ENCODE data around the gene FEZF1.

Gene FEZF1

DNA sequence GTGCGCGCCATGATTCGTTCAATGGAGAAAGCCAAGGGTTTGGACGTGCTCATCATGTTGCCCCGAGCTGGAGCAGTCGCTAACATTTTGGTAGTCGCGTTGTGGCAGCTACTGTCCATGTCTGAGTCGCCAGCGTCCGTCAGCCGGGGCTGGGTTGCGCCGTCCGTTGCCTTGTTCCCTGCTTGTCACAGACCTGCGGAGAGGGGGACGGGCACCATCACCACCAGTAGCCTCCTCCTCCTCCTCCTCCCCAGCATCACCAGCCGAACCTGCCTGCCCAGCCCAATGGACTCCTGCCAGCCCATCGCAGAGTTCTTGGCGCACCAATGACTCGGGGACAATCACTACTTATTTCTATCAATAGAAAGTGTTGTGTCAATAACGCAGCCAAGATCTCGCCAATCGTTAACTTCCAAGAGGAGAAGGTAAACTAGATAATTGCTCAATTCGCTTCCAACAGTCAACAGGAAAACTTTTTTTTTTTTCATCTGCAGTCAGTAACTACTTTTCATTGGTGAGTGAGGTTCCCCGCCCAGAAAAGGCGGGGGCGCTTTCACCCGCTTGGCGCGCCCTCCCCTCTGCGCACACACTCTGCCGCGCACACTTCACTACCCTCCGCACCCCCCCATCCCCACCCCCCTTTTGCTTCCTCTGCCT is at the start of gene FEZF1:
Gene FEZF1, minus strand, starts transcription at position 432 of the 657 bp plus-strand sequence. Its CDS starts 313 bp downstream, at position 119.
- Histone ChIP-seq H3K27me3 (ENCODE audit: insufficient read depth, low read depth, severe bottlenecking) (peaks cover 97% of the 10 kb centered on the region), H3K36me3 (no peaks in the 10 kb centered on the region), H3K9me3 (ENCODE audit: severe bottlenecking) (no peaks in the 10 kb centered on the region), H3K27ac (no peak within 1 kb of the TSS), H3K4me3 (ENCODE audit: low read depth, low read length) (peak within 1 kb of the TSS; percentile 35)
- TF ChIP-seq, protein P1, sequence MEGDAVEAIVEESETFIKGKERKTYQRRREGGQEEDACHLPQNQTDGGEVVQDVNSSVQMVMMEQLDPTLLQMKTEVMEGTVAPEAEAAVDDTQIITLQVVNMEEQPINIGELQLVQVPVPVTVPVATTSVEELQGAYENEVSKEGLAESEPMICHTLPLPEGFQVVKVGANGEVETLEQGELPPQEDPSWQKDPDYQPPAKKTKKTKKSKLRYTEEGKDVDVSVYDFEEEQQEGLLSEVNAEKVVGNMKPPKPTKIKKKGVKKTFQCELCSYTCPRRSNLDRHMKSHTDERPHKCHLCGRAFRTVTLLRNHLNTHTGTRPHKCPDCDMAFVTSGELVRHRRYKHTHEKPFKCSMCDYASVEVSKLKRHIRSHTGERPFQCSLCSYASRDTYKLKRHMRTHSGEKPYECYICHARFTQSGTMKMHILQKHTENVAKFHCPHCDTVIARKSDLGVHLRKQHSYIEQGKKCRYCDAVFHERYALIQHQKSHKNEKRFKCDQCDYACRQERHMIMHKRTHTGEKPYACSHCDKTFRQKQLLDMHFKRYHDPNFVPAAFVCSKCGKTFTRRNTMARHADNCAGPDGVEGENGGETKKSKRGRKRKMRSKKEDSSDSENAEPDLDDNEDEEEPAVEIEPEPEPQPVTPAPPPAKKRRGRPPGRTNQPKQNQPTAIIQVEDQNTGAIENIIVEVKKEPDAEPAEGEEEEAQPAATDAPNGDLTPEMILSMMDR (IDR thresholded peaks at IDR 0.05; ENCODE audit: low read depth, low read length), result no peak
- DNase-seq, result peak; percentile 41

GRCh38 chr7:122352454-122352853 is 47.9 kb upstream of the FEZF1 start:
- H3K4me3 ChIP-seq (ENCODE audit: low read depth, low read length), result no peak overlapping the region
- H3K27ac ChIP-seq, result no peak overlapping the region
- no peaks in the 10 kb centered on the region for H3K9me3 ChIP-seq (ENCODE audit: severe bottlenecking)
- H3K27me3 ChIP-seq (ENCODE audit: insufficient read depth, low read depth, severe bottlenecking), result no peaks in the 10 kb centered on the region
- H3K36me3 ChIP-seq, result no peaks in the 10 kb centered on the region
- DNase-seq, result no peak
- TF ChIP-seq, protein P1 (IDR thresholded peaks at IDR 0.05; ENCODE audit: low read depth, low read length), result no peak

GRCh38 chr7:122350701-122351100 is 46.2 kb upstream of the FEZF1 start:
- Histone ChIP-seq H3K27me3 (ENCODE audit: insufficient read depth, low read depth, severe bottlenecking) (no peaks in the 10 kb centered on the region), H3K27ac (no peak overlapping the region), H3K9me3 (ENCODE audit: severe bottlenecking) (no peaks in the 10 kb centered on the region), H3K36me3 (no peaks in the 10 kb centered on the region), H3K4me3 (ENCODE audit: low read depth, low read length) (no peak overlapping the region)
- DNase-seq, result no peak
- TF ChIP-seq, protein P1 (IDR thresholded peaks at IDR 0.05; ENCODE audit: low read depth, low read length), result no peak

DNA sequence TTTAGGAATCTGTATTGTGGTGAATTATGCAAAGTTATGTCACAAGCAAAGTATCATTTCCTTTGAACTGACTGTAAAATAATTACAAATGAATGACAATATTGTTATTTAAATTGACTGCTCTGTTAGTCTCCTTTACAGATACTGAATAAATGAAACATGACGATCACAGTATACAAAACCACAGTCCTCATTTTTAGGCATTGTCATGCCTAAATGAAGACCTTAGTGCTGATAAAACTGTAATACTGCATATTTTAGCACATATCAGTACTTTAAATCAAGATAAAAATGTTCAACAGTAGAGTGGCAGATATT is 39.7 kb upstream of the FEZF1 start:
- Histone ChIP-seq H3K27me3 (ENCODE audit: insufficient read depth, low read depth, severe bottlenecking) (no peaks in the 10 kb centered on the region), H3K36me3 (no peaks in the 10 kb centered on the region), H3K4me3 (ENCODE audit: low read depth, low read length) (no peak overlapping the region), H3K9me3 (ENCODE audit: severe bottlenecking) (no peaks in the 10 kb centered on the region), H3K27ac (no peak overlapping the region)
- no peak for DNase-seq
- TF ChIP-seq, protein P1 (IDR thresholded peaks at IDR 0.05; ENCODE audit: low read depth, low read length), result no peak

GRCh38 chr7:122343601-122344302 is 39.2 kb upstream of the FEZF1 start:
- Histone ChIP-seq H3K27me3 (ENCODE audit: insufficient read depth, low read depth, severe bottlenecking) (no peaks in the 10 kb centered on the region), H3K36me3 (no peaks in the 10 kb centered on the region), H3K9me3 (ENCODE audit: severe bottlenecking) (no peaks in the 10 kb centered on the region), H3K4me3 (ENCODE audit: low read depth, low read length) (no peak overlapping the region), H3K27ac (no peak overlapping the region)
- DNase-seq, result no peak
- TF ChIP-seq, protein P1 (IDR thresholded peaks at IDR 0.05; ENCODE audit: low read depth, low read length), result no peak

Measured in WERI-Rb-1 (cell line).